Endodermal cell (in vitro differentiated cells): ENCODE data around the gene DNAJC12. TPM values are rescaled to one million over a fixed set of nuclear protein-coding genes. Genes with fewer than 3 reads are reported as not detected.

Experiments
- DNase-seq: peaks from one replicate; pipeline ENCODE4 v3.0.0-alpha.2; 2017
- H3K27ac ChIP-seq: 2 replicates; pipeline ENCODE4 v1.5.1; 2013; ENCODE audit warnings: mild to moderate bottlenecking, low read depth, low read length, moderate library complexity
- H3K27me3 ChIP-seq: 2 replicates; pipeline ENCODE4 v1.6.1; 2013; ENCODE audit warnings: mild to moderate bottlenecking, low read length, moderate library complexity; ENCODE audit not compliant: insufficient read depth, control insufficient read depth, poor library complexity, severe bottlenecking
- H3K36me3 ChIP-seq: 2 replicates; pipeline ENCODE4 v1.7.0; 2013; ENCODE audit warnings: mild to moderate bottlenecking, low read length, moderate library complexity; ENCODE audit not compliant: control insufficient read depth, insufficient read depth
- H3K4me1 ChIP-seq: one replicate; pipeline ENCODE4 v1.7.0; 2013; ENCODE audit warnings: low read length; ENCODE audit not compliant: control insufficient read depth, insufficient read depth
- H3K4me3 ChIP-seq: 2 replicates; pipeline ENCODE4 v1.5.1; 2013; ENCODE audit warnings: mild to moderate bottlenecking, low read length, moderate library complexity
- H3K9ac ChIP-seq: 2 replicates; pipeline ENCODE4 v1.6.1; 2013; ENCODE audit warnings: mild to moderate bottlenecking, low read length, moderate library complexity; ENCODE audit not compliant: poor library complexity, severe bottlenecking; ENCODE audit errors: extremely low read depth
- H3K9me3 ChIP-seq: 2 replicates; pipeline ENCODE4 v1.6.1; 2013; ENCODE audit warnings: mild to moderate bottlenecking, low read length, moderate library complexity; ENCODE audit not compliant: control insufficient read depth
- H3K27ac Mint-ChIP-seq: 2 replicates; pipeline ENCODE4 v1.8.0; 2020; ENCODE audit warnings: mixed read lengths
- H3K27me3 Mint-ChIP-seq: 2 replicates; pipeline ENCODE4 v1.8.0; 2021; ENCODE audit warnings: mild to moderate bottlenecking, mixed read lengths; ENCODE audit not compliant: insufficient read depth
- H3K36me3 Mint-ChIP-seq: 2 replicates; pipeline ENCODE4 v1.8.0; 2020; ENCODE audit warnings: low read depth, mixed read lengths
- H3K4me1 Mint-ChIP-seq: 2 replicates; pipeline ENCODE4 v1.8.0; 2020; ENCODE audit warnings: mixed read lengths
- H3K4me3 Mint-ChIP-seq: 2 replicates; pipeline ENCODE4 v1.8.0; 2020; ENCODE audit warnings: mild to moderate bottlenecking, moderate library complexity, mixed read lengths
- H3K9me3 Mint-ChIP-seq: 2 replicates; pipeline ENCODE4 v1.8.0; 2020; ENCODE audit warnings: mild to moderate bottlenecking, mixed read lengths
- WGBS, 2 experiments: methylation state at CpG; one replicate each; pipeline versions ENCODE4 v1.1.5 to v1.1.7; 2013; ENCODE audit warnings: missing lambda C conversion rate in 2 of 2, mixed read lengths in 1 of 2; ENCODE audit not compliant: insufficient coverage in 1 of 2, insufficient read length in 1 of 2; 5-methylcytosine and 5-hydroxymethylcytosine counted together
- total RNA-seq, 2 donors: library from RNA; stranded (reverse); fragmentation: NEBNext Ultra II Directional in 1 of 2; extraction: Animal tissue kit (Norgen Biotek cat#: 25700) in 1 of 2; gene quantifications; 2 replicates in 1 of 2; 3 replicates in 1 of 2; pipeline ENCODE4 v1.2.1, GENCODE V29; 2021
- TF ChIP-seq, protein P1 (sequence below): fragments of 200-600 bp; sonication (generic); conservative IDR thresholded peaks from 2 replicates; pipeline ENCODE4 v1.5.0; 2021; ENCODE audit warnings: antibody characterized with exemption, mild to moderate bottlenecking

The DNAJC12 gene
- total RNA-seq, 2 donors from 2014 or later: 0.59 TPM; not detected in 1

DNA sequence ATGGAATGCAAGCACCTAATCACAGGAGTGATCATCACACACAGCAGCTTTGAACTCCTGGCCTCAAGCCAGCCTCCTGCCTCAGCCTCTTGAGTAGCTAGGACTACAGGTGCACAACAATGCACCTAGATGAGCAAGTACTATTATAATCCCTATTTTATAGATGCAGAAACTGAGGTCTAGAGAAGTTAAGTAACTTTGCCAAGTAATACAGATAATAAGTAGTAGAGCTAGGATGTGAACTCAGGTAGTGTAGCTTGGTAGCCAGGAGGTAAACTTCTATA is 33.7 kb downstream of the DNAJC12 start:
- Histone ChIP-seq H3K27ac (no peak overlapping the region), H3K4me1 (no peaks in the 10 kb centered on the region), H3K27me3 (no peaks in the 10 kb centered on the region), H3K9me3 (no peaks in the 10 kb centered on the region), H3K4me3 (no peak overlapping the region), H3K36me3 (no peaks in the 10 kb centered on the region), H3K9ac (no peak overlapping the region)
- H3K36me3 Mint-ChIP-seq: no peaks in the 10 kb centered on the region
- no peaks in the 10 kb centered on the region for H3K27me3 Mint-ChIP-seq
- H3K4me3 Mint-ChIP-seq: no peak overlapping the region
- TF ChIP-seq, protein P1, sequence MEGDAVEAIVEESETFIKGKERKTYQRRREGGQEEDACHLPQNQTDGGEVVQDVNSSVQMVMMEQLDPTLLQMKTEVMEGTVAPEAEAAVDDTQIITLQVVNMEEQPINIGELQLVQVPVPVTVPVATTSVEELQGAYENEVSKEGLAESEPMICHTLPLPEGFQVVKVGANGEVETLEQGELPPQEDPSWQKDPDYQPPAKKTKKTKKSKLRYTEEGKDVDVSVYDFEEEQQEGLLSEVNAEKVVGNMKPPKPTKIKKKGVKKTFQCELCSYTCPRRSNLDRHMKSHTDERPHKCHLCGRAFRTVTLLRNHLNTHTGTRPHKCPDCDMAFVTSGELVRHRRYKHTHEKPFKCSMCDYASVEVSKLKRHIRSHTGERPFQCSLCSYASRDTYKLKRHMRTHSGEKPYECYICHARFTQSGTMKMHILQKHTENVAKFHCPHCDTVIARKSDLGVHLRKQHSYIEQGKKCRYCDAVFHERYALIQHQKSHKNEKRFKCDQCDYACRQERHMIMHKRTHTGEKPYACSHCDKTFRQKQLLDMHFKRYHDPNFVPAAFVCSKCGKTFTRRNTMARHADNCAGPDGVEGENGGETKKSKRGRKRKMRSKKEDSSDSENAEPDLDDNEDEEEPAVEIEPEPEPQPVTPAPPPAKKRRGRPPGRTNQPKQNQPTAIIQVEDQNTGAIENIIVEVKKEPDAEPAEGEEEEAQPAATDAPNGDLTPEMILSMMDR: no peak
- H3K27ac Mint-ChIP-seq: no peak overlapping the region
- no peaks in the 10 kb centered on the region for H3K9me3 Mint-ChIP-seq
- DNase-seq: no peak
- peaks cover 12% of the 10 kb centered on the region for H3K4me1 Mint-ChIP-seq

DNA sequence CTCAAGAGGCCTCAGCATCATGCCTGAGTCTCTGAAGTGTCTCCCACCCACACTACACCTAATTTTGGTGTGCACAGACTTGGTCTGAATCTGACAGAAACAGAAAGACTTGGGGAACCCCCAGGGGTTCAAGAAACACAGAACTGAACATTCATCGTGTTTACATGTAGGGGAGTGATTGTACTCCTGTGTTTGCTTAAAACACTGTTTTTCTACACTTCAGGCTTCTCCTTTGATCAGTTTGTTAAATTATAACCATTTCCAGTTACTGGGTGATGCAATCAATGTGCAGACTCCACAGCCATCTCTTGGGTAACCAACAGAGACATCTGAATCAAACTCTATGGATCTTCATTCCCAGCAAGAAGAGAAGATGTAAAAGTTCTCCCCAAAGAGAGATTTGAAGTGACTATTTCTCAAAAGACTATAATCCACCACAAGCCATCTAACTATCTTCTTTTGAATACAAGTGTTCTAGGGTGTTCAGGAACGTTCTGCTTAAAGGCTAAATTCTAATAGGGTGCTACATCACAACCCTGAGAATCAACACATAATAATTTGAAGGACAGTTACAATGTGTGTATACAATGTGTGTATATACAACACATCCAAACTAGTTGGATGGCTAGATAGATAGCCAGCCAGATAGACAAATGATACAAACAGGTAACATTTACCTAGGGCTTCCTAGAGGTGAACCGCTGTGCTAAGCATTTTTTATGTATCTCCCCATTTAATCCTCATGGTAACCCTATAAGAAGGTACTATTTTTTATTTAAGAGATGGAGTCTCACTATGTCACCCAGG is 34.2 kb downstream of the DNAJC12 start:
- H3K36me3 ChIP-seq: no peaks in the 10 kb centered on the region
- no peak overlapping the region for H3K4me3 ChIP-seq
- H3K9ac ChIP-seq: no peak overlapping the region
- Mint-ChIP-seq H3K27me3 (no peaks in the 10 kb centered on the region), H3K36me3 (no peaks in the 10 kb centered on the region), H3K4me1 (peaks cover 12% of the 10 kb centered on the region), H3K27ac (no peak overlapping the region), H3K9me3 (no peaks in the 10 kb centered on the region), H3K4me3 (no peak overlapping the region)
- TF ChIP-seq, protein P1: no peak
- 91 to 94% methylated on average over 2 of the region's 3 CpGs for WGBS, 2 experiments
- no peaks in the 10 kb centered on the region for H3K9me3 ChIP-seq
- no peak for DNase-seq
- H3K27me3 ChIP-seq: no peaks in the 10 kb centered on the region
- no peak overlapping the region for H3K27ac ChIP-seq
- H3K4me1 ChIP-seq: no peaks in the 10 kb centered on the region

DNA sequence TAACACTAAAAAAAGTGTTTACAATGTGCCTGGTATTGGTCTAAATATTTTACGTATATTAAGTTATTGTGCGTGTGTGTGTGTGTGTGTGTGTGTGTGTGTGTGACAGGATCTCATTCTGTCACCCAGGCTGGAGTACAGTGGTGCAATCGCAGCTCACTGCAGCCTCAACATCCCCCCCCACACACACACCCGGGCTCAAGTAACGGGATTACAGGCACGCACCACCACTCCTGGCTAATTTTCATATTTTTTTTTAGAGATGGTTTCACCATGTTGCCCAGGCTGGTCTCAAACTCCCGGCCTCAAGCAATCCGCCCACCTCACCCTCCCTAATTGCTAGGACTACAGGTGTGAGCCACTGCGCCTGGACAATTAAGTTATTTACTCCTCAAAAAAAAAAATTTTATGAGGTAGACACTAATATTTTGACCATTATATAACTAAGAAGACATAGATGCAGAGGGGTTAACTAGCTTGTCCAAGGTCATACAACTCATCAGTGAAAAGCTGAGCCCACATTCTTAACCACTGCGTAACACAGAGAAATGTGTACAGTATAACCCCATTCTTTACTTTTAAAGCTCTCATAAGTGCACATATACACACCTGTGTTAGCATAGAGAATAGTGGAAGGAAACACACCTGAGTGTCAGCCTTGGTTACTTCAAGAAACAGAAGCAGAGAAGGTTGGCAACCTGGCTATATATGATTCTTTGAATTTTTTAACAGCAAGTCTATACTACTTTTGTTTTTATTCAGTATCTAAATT is 35.0 kb downstream of the DNAJC12 start:
- peaks cover 7% of the 10 kb centered on the region for H3K4me1 Mint-ChIP-seq
- no peaks in the 10 kb centered on the region for H3K27me3 Mint-ChIP-seq
- no peak overlapping the region for H3K27ac Mint-ChIP-seq
- H3K9ac ChIP-seq: no peak overlapping the region
- H3K4me3 Mint-ChIP-seq: no peak overlapping the region
- H3K27ac ChIP-seq: no peak overlapping the region
- no peaks in the 10 kb centered on the region for H3K4me1 ChIP-seq
- H3K36me3 ChIP-seq: no peaks in the 10 kb centered on the region
- TF ChIP-seq, protein P1: no peak
- no peaks in the 10 kb centered on the region for H3K36me3 Mint-ChIP-seq
- DNase-seq: no peak
- no peaks in the 10 kb centered on the region for H3K27me3 ChIP-seq
- no peak overlapping the region for H3K4me3 ChIP-seq
- H3K9me3 Mint-ChIP-seq: no peaks in the 10 kb centered on the region
- 88 to 95% methylated on average over 3 to 8 of the region's 10 CpGs for WGBS, 2 experiments
- H3K9me3 ChIP-seq: no peaks in the 10 kb centered on the region
